HepG2 (cell line): ENCODE measurements around the gene PITRM1. TPM values are rescaled to one million over a fixed set of nuclear protein-coding genes. Genes with fewer than 3 reads are reported as not detected.

ENCODE experiments used
- AKNA ChIP-seq: sonication (generic); formaldehyde crosslinking; IDR thresholded peaks from 2 replicates; pipeline ENCODE4 v1.4.0; 2020; ENCODE audit warnings: missing genetic modification reagents, borderline replicate concordance
- ATF4 ChIP-seq, 2 experiments: fragments of 450-650 bp in 1 of 2; sonication (generic) in 1 of 2; formaldehyde crosslinking; IDR thresholded peaks; 2 replicates each; pipeline versions ENCODE4 v1.5.0 to v1.8.0; 2020 to 2022; ENCODE audit warnings: mild to moderate bottlenecking in 1 of 2, missing genetic modification reagents in 1 of 2
- PRDM15 ChIP-seq: sonication (generic); formaldehyde crosslinking; IDR thresholded peaks from 2 replicates; pipeline ENCODE4 v1.4.0; 2020; ENCODE audit warnings: missing genetic modification reagents
- TAF15 ChIP-seq: fragments of 200-400 bp; formaldehyde crosslinking; IDR thresholded peaks from one replicate; pipeline ENCODE4 v1.6.1; 2018; ENCODE audit warnings: mild to moderate bottlenecking, low read depth, low read length; ENCODE audit not compliant: poor library complexity, severe bottlenecking
- ZC3H13 ChIP-seq: sonication (generic); formaldehyde crosslinking; IDR thresholded peaks from 2 replicates; pipeline ENCODE4 v1.8.1; 2023; ENCODE audit warnings: mild to moderate bottlenecking, missing genetic modification reagents, moderate library complexity
- ZNF260 ChIP-seq: sonication (generic); formaldehyde crosslinking; IDR thresholded peaks from 2 replicates; pipeline ENCODE4 v1.4.0; 2020; ENCODE audit warnings: missing genetic modification reagents, low read depth, mild to moderate bottlenecking, borderline replicate concordance
- ZNF331 ChIP-seq: sonication (generic); formaldehyde crosslinking; IDR thresholded peaks from 2 replicates; pipeline ENCODE4 v1.4.0; 2020; ENCODE audit warnings: missing genetic modification reagents
- ZNF354B ChIP-seq: sonication (generic); formaldehyde crosslinking; IDR thresholded peaks from 2 replicates; pipeline ENCODE4 v1.8.0; 2022; ENCODE audit warnings: mild to moderate bottlenecking, missing genetic modification reagents
- ZNF550 ChIP-seq: sonication (generic); formaldehyde crosslinking; IDR thresholded peaks from 2 replicates; pipeline ENCODE4 v1.4.0; 2020; ENCODE audit warnings: mild to moderate bottlenecking, missing genetic modification reagents, borderline replicate concordance
- ZNF687 ChIP-seq: sonication (generic); formaldehyde crosslinking; IDR thresholded peaks from 2 replicates; pipeline ENCODE4 v1.5.1; 2020; ENCODE audit warnings: mild to moderate bottlenecking, missing genetic modification reagents, moderate library complexity
- ZNF704 ChIP-seq: sonication (generic); formaldehyde crosslinking; IDR thresholded peaks from 2 replicates; pipeline ENCODE4 v1.8.1; 2023; ENCODE audit warnings: mild to moderate bottlenecking, inconsistent platforms, moderate library complexity, missing genetic modification reagents, borderline replicate concordance
- ZNF772 ChIP-seq: sonication (generic); formaldehyde crosslinking; IDR thresholded peaks from 2 replicates; pipeline ENCODE4 v1.5.0; 2020; ENCODE audit warnings: mild to moderate bottlenecking, missing genetic modification reagents
- polyA plus RNA-seq, 8 experiments: library from polyadenylated mRNA; depleted of rRNA in 3 of 8; stranded (reverse) in 7 of 8; unstranded in 1 of 8; fragments of >200 nt; fragmentation: Illumina TruSeq in 4 of 8; extraction: Trizol in 4 of 8; gene quantifications; 2 replicates each; pipeline versions ENCODE4 v1.2.1 to v1.2.3, GENCODE V29; 2011 to 2016; ENCODE audit warnings: low read depth in 4 of 8, missing spikeins in 1 of 8, mixed read lengths in 1 of 8; ENCODE audit not compliant: insufficient read depth in 1 of 8
- total RNA-seq, 5 experiments: library from RNA; depleted of rRNA; stranded (reverse); fragments of >200 nt; fragmentation: Illumina TruSeq; extraction: Trizol; gene quantifications; 2 replicates each; pipeline ENCODE4 v1.2.3, GENCODE V29; 2016; ENCODE audit warnings: low read depth in 1 of 5

PITRM1 gene
- total and polyA plus RNA-seq, 2 of the 13 experiments (the other 11 are each of a cell fraction or from before 2014, with no cell fraction given): 16.4 to 29.0 TPM

GRCh38 chr10:3172446-3173170 is at the start of gene PITRM1 (continued):
- no peak for TF ChIP-seq TAF15
- TF ChIP-seq ATF4 (CRISPR knock-in tag; IDR thresholded peaks at IDR 0.05): peak in 1 of 2 experiments; percentile 50; a peak in 1 of 4 replicates
- TF ChIP-seq PRDM15 (CRISPR knock-in tag): no peak
- TF ChIP-seq ZNF260: no peak
- peak; percentile 22; the same call in 1 of the 2 replicates for TF ChIP-seq ZNF772 (CRISPR knock-in tag)
- peak; percentile 70; the same call in 1 of the 2 replicates for TF ChIP-seq ZNF704 (CRISPR knock-in tag)
- no peak for TF ChIP-seq AKNA (CRISPR knock-in tag)
- TF ChIP-seq ZC3H13: no peak; the same call in 1 of the 2 replicates
- TF ChIP-seq ZNF687: peak; percentile 90
- no peak for TF ChIP-seq ZNF354B (CRISPR knock-in tag)
- peak; percentile 85 for TF ChIP-seq ZNF331 (CRISPR knock-in tag)
- no peak for TF ChIP-seq ZNF550 (CRISPR knock-in tag)
